Retinal pigment epithelial cell (primary cell): Measurements from ENCODE around the gene ARL17B.
"Not testable (repeated sequence)": the region's sequence is repeated elsewhere in the genome, so short reads cannot be mapped to it uniquely, and the experiment has no call there.

Experiments
- DNase-seq: peaks from one replicate; pipeline ENCODE4 v3.0.0-alpha.2; 2010; ENCODE audit warnings: low read depth
- H3K4me3 ChIP-seq: 2 replicates; pipeline ENCODE4 v1.5.1; 2011; ENCODE audit warnings: mild to moderate bottlenecking, low read length, control low read depth, moderate library complexity
- CTCF ChIP-seq: conservative IDR thresholded peaks from 2 replicates; pipeline ENCODE4 v1.5.1; 2011; ENCODE audit warnings: low read depth, low read length, control low read depth, inconsistent platforms

The ARL17B gene

GRCh38 chr17:46253722-46254121 is 107.8 kb downstream of the ARL17B start:
- H3K4me3 ChIP-seq, DNase-seq: not testable (repeated sequence)
- peak; percentile 60 for TF ChIP-seq CTCF

DNA sequence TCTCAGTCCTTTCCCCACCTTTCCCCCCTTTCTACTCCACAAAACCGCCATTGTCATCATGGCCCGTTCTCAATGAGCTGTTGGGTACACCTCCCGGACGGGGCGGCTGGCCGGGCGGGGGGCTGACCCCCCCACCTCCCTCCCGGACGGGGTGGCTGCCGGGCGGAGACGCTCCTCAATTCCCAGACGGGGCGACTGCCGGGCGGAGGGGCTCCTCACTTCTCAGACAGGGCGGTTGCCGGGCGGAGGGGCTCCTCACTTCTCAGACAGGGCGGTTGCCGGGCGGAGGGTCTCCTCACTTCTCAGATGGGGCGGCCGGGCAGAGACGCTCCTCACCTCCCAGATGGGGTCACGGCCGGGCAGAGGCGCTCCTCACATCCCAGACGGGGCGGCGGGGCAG is 108.8 kb downstream of the ARL17B start:
- DNase-seq, H3K4me3 ChIP-seq: not testable (repeated sequence)

- DNase-seq, result not testable (repeated sequence)
Measured at GRCh38 chr17:46249153-46249552, 112.4 kb downstream of the ARL17B start.

DNA sequence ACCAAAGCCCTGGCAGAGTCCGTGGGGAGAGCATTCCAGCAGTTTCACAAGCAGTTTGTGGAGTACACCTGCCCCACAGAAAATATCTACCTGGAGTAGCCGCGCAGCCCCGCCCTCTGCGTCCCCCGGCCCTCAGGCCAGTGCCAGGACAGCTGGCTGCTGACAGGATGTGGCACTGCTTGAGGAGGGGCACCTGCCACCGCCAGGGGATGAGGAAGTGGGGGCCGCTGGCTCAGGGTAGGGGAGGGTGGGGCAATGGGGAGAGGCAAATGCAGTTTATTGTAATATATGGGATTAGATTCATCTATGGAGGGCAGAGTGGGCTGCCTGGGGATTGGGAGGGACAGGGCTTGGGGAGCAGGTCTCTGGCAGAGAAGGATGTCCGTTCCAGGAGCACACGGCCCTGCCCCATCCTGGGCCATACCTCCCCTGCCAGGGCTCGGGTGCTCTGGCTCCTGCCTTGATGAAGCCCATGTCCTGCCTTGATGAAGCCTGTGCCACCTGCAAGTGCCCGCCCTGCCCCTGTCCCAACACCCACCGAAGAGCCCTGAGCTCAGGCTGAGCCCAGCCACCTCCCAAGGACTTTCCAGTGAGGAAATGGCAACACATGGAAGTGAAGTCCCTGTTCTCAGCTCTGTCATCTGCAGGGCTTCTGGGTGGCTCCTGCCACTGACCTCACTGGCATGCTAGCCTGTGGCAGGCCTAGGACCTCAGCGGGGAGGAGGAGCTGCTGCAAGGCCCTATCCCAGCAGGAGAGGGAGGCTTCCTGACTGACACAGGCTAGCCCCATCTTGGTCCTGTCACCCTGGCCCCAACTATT is 116.4 kb downstream of the ARL17B start:
- not testable (repeated sequence) for H3K4me3 ChIP-seq, DNase-seq

More at GRCh38 chr17:46249153-46249552, 112.4 kb downstream of the ARL17B start:
- H3K4me3 ChIP-seq, result not testable (repeated sequence)

DNA sequence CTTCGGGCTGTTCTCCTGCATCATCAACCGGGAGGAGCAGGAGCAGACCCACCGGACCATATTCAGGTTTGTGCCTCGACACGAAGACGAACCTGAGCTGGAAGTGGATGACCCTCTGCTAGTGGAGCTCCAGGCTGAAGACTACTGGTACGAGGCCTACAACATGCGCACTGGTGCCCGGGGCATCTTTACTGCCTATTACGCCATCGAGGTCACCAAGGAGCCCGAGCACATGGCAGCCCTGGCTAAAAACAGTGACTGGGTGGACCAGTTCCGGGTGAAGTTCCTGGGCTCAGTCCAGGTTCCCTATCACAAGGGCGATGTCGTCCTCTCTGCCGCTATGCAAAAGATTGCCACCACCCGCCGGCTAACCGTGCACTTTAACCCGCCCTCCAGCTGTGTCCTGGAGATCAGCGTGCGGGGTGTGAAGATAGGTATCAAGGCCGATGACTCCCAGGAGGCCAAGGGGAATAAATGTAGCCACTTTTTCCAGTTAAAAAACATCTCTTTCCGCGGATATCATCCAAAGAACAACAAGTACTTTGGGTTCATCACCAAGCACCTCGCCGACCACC is 117.1 kb downstream of the ARL17B start:
- DNase-seq, H3K4me3 ChIP-seq: not testable (repeated sequence)

GRCh38 chr17:46243928-46244327 is 117.6 kb downstream of the ARL17B start:
- DNase-seq, H3K4me3 ChIP-seq: not testable (repeated sequence)

DNA sequence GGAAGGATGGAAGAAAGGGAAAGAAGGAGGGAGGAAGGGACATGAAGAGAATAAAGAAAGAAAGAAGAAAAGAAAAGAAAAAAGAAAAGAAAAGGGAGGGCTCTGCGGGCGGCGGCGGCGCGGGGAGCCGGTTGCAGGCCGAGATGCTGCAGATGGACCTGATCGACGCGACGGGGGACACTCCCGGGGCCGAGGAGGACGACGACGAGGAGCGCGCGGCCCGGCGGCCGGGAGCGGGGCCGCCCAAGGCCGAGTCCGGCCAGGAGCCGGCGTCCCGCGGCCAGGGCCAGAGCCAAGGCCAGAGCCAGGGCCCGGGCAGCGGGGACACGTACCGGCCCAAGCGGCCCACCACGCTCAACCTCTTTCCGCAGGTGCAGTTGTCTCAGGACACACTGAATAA is 118.1 kb downstream of the ARL17B start:
- not testable (repeated sequence) for H3K4me3 ChIP-seq, DNase-seq

DNA sequence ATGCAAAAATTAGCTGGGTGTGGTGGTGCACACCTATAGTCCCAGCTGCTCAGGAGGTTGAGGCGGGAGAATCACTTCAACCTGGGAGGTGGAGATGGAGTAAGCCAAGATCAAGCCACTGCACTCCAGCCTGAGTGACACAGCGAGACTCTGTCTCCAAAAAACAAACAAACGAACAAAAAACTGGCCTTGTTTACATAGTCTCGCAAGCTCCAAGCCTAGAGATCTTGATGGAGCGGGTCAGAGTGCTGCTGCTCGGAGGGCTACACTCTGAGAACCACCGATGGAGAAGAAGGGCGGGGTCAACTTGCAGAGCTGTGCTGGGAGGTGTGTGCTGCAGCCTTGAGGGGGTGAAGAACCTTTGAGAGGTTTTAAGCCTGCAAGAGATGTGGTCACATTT is 130.2 kb downstream of the ARL17B start:
- H3K4me3 ChIP-seq, DNase-seq: not testable (repeated sequence)

- DNase-seq, result peak; percentile 46
Measured at GRCh38 chr17:46225274-46225794, 136.2 kb downstream of the ARL17B start.

DNA sequence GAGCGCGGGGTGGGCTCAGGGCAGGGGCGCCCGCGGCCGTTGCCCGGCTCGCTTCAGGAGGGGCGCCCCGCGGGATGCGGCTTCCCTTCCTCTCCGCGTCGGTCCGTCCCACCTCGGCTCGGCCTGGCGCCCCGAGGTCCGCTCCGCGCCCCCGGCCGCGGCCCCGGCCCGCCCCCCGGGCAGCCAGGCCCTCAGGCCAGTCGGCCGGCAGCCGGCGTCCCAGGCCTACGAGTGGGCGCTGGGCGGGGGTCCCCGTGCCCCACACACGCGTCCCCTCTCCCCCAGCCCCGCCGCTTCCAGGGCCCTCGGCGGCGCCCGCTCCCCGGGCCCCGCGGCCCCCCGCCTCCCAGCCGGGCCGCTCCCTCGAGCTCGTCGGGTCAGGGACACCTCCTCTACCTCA is 136.7 kb downstream of the ARL17B start:
- H3K4me3 ChIP-seq, result peak overlapping the region; percentile 61
- DNase-seq, result not testable (repeated sequence)

More at GRCh38 chr17:46225274-46225794, 136.2 kb downstream of the ARL17B start:
- H3K4me3 ChIP-seq, result peak overlapping the region; percentile 61
